Measurements from ENCODE around the gene CFAP45.

Gene CFAP45

DNA sequence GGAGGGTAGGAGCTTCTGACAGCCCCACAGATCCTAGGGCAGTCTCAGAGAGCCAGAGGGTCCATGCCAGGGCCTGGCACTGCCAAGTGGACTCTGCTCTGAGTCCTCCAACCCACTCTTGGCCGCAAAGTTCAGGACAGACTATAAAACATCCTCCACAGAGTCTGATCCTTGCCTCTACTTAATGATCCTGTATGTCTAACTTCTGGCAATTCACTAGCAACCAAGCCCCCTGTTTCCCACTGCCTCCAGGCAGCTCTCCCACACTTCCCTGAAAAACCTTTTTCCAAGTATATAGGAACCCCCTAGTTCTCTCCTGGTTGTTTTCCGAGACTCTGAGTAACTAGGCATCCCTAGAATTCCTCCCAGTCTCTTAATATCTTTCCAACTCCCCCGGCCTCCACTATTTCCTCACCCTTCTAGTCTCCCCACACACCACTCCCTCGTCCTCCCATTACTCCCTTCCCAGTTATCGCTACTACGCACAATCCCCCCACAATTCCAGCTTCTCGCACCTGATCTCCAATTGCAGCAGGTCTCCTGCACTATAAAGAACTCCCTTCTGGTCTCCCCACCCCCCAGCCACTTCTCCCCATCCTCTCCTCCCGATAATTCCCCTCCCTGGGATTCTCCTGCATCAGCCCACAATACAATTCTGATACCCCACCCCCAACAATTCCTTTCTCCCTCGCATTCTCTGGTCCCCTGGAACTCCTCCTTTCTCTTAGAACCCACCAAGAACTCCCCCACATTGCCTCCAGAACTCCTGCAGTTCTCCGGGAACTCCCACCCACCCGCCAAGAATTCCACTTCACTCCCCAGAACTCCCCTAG is 44.9 kb upstream of the CFAP45 start:
- peaks cover 4 to 8% of the 10 kb centered on the region in 2 experiments for H3K4me1 ChIP-seq (ENCODE audit: control insufficient read depth in 1 of 2, insufficient read depth in 1 of 2, low read depth in 1 of 2, low read length in 1 of 2)
- peak overlapping the region in 1 of 2 experiments; percentile 10 for H3K4me3 ChIP-seq (ENCODE audit: low read depth in 1 of 2, low read length in 1 of 2)
- H3K27ac ChIP-seq: no peak overlapping the region
- H3K27me3 ChIP-seq: peaks cover 62% of the 10 kb centered on the region
- H3K36me3 ChIP-seq: no peaks in the 10 kb centered on the region
- no peaks in the 10 kb centered on the region for H3K9me3 ChIP-seq
- TF ChIP-seq, protein P1, sequence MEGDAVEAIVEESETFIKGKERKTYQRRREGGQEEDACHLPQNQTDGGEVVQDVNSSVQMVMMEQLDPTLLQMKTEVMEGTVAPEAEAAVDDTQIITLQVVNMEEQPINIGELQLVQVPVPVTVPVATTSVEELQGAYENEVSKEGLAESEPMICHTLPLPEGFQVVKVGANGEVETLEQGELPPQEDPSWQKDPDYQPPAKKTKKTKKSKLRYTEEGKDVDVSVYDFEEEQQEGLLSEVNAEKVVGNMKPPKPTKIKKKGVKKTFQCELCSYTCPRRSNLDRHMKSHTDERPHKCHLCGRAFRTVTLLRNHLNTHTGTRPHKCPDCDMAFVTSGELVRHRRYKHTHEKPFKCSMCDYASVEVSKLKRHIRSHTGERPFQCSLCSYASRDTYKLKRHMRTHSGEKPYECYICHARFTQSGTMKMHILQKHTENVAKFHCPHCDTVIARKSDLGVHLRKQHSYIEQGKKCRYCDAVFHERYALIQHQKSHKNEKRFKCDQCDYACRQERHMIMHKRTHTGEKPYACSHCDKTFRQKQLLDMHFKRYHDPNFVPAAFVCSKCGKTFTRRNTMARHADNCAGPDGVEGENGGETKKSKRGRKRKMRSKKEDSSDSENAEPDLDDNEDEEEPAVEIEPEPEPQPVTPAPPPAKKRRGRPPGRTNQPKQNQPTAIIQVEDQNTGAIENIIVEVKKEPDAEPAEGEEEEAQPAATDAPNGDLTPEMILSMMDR (IDR thresholded peaks at IDR 0.05): no peak

DNA sequence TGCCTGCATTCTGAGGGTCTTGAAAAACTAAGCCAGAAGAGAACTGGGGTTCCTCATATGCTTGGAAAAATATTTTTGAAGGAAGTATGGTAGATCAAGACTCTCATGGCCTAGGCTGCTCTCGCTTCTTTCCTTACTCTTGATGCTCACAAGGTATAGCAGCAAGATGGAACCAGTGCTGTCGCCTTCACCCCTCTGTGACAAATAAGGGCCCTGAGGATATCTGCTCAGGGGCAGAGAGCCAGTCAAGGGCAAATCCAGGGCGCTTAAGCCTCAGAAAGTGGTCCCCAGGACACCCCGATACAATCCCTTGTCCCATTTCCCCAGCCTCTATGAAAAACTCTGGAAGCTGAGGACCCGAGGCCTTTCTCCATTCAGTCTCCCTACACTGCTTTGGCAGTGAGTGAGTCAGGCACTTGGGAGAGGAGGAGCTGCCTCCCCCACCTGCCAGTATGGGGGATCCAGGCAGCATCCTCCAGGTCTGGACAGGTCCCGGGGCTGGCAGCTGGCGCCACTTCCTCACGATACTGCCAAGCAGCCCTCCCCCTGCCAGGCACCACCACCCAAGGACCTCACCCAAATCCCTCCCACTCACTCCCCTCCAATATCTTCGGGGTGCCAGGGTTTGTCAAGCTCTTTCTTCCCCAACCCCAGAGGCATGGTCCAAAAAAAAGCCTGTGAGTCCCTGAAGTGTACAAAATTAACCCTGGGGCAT is 44.1 kb upstream of the CFAP45 start:
- H3K9me3 ChIP-seq: no peaks in the 10 kb centered on the region
- peaks cover 62% of the 10 kb centered on the region for H3K27me3 ChIP-seq
- H3K4me1 ChIP-seq (ENCODE audit: control insufficient read depth in 1 of 2, insufficient read depth in 1 of 2, low read depth in 1 of 2, low read length in 1 of 2): peaks cover 4 to 8% of the 10 kb centered on the region in 2 experiments
- H3K27ac ChIP-seq: no peak overlapping the region
- H3K4me3 ChIP-seq (ENCODE audit: low read depth in 1 of 2, low read length in 1 of 2): no peak overlapping the region
- TF ChIP-seq, protein P1 (IDR thresholded peaks at IDR 0.05): no peak
- no peaks in the 10 kb centered on the region for H3K36me3 ChIP-seq

DNA sequence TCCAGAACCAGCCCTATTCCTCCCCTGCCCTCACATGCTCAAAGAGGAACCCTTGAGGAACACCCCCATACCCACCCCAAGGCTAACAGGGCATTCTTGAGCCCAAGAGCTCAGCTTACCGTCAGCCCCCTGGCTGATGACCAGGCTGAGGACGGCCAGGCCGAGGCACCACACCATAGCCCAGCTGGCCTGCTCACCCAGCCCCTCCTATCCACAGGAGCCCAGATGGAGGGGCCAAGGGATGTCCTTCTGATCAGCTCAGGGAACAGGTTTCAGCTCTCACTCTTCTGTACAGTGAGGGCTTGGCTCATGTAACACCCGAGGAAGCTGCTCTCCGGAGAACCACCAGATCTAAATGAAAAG is 43.3 kb upstream of the CFAP45 start:
- TF ChIP-seq, protein P1 (IDR thresholded peaks at IDR 0.05): no peak

DNA sequence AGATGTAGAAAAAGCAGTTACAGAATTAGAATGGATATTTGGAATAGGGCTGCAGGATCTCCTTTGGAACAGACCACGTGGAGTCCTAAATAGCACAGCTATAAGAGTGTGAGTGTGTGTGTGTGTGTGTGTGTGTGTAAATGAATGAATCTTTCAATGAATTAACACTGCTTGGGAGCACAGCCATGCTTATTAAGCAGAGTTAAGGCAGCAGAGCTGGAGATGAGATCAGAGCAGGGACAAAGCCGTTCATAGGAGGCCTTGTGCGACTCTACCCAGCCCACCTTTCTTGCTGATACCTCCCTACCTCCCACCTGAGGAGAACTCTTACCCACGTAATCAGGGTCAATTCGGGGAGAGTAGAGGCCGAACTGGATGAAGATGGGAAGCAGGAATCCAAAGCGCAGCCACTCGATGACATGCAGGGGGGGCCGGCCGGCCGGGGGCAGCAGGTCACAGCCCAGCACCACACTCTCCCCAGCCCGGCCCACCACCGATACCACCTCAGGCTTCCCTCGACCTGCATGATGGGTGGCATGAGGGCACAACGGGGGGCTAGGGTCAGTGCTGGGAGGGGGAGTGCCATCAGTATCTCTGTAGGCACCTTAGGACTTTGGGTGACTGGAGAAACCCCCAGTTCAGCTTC is 42.8 kb upstream of the CFAP45 start:
- H3K36me3 ChIP-seq: no peaks in the 10 kb centered on the region
- H3K4me1 ChIP-seq (ENCODE audit: control insufficient read depth in 1 of 2, insufficient read depth in 1 of 2, low read depth in 1 of 2, low read length in 1 of 2): peaks cover 12 to 15% of the 10 kb centered on the region in 2 experiments
- no peaks in the 10 kb centered on the region for H3K9me3 ChIP-seq
- TF ChIP-seq, protein P1 (IDR thresholded peaks at IDR 0.05): no peak
- no peak overlapping the region for H3K4me3 ChIP-seq (ENCODE audit: low read depth in 1 of 2, low read length in 1 of 2)
- peaks cover 57% of the 10 kb centered on the region for H3K27me3 ChIP-seq
- no peak overlapping the region for H3K27ac ChIP-seq

More for the DNA sequence above, 43.3 kb upstream of the CFAP45 start:
- no peaks in the 10 kb centered on the region for H3K36me3 ChIP-seq
- no peak overlapping the region for H3K4me3 ChIP-seq (ENCODE audit: low read depth in 1 of 2, low read length in 1 of 2)
- H3K9me3 ChIP-seq: no peaks in the 10 kb centered on the region
- peaks cover 7 to 10% of the 10 kb centered on the region in 2 experiments for H3K4me1 ChIP-seq (ENCODE audit: control insufficient read depth in 1 of 2, insufficient read depth in 1 of 2, low read depth in 1 of 2, low read length in 1 of 2)
- no peak overlapping the region for H3K27ac ChIP-seq
- peaks cover 62% of the 10 kb centered on the region for H3K27me3 ChIP-seq

DNA sequence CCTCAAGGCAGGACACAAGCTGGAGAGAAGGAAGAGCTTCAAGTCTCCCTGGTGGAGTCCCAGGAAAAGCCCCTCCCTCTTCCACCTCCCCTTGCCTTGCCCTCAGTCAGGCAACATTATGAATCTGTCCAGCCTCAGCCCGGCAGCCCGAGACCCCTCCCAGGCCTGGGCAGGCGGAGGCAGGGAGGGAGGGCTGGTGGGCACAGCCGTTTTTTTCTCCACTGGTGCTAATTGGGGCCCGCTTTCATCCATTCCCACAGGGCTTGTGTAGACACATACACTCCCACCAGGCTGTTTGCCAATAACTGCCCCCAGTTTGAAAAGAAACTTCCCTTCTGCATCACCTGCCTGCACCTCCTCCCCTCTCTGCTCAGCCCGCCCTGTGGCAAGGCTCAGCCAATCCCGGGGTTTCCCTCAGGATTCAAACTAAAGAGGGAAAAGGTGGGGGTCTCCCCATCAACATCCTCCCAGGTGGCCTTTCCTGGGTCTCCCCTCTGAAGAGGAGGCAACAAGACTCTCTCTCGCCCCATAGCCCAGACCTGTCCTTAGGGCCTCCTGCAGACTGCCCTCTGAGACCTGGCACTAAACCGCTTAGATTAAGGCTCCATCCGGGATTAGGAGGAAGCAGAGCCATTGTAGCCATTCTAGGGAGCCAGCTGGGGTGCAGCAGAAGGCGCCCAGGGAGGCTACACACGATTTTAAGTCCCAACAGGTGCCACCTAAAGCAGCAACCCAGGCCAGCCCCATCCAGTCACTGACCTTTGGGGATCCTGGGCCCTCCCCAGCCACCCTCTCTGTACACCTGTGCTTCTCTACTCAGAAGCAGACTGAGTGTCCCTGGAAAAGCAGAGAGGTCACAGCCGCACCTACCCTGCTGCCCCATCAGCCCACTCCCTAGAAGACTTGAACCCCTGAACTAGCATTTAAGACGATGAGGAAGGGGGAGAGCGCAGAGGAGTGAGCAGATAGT is 41.9 kb upstream of the CFAP45 start:
- no peak overlapping the region for H3K27ac ChIP-seq
- H3K36me3 ChIP-seq: no peaks in the 10 kb centered on the region
- TF ChIP-seq, protein P1 (IDR thresholded peaks at IDR 0.05): no peak
- no peak overlapping the region for H3K4me3 ChIP-seq (ENCODE audit: low read depth in 1 of 2, low read length in 1 of 2)
- peaks cover 49% of the 10 kb centered on the region for H3K27me3 ChIP-seq
- H3K4me1 ChIP-seq (ENCODE audit: control insufficient read depth in 1 of 2, insufficient read depth in 1 of 2, low read depth in 1 of 2, low read length in 1 of 2): peaks cover 21 to 24% of the 10 kb centered on the region in 2 experiments
- no peaks in the 10 kb centered on the region for H3K9me3 ChIP-seq
